PC-3 (cell line): ENCODE measurements around the gene SFSWAP.

Source experiments
- CTCF ChIP-seq: fragments of 300-600 bp; sonication (generic); conservative IDR thresholded peaks from 2 replicates; pipeline ENCODE4 v1.5.1; 2017; ENCODE audit warnings: antibody characterized with exemption, low read depth, mild to moderate bottlenecking, low read length
- EZH2 ChIP-seq: fragments of 300-600 bp; sonication (generic); IDR thresholded peaks from one replicate; pipeline ENCODE4 v1.6.1; 2017; ENCODE audit warnings: antibody characterized with exemption, mild to moderate bottlenecking, low read length; ENCODE audit not compliant: unreplicated experiment
- EZH2phosphoT487 ChIP-seq: fragments of 300-600 bp; sonication (generic); IDR thresholded peaks from 2 replicates; pipeline ENCODE4 v1.6.1; 2018; ENCODE audit warnings: mild to moderate bottlenecking, antibody characterized with exemption, low read length, borderline replicate concordance

GRCh38 chr12:131716282-131716681 lies 5.4 kb downstream of the SFSWAP start:
- TF ChIP-seq EZH2 (no peak), CTCF (no peak), EZH2phosphoT487 (no peak)
